ENCODE data around the gene ZNF593. TPM values are rescaled to one million over a fixed set of nuclear protein-coding genes. Genes with fewer than 3 reads are reported as not detected.
A peak's percentile ranks its signal among the peaks of the same experiment; 100 is the strongest.

The ZNF593 gene
- total and polyA plus RNA-seq, 9 of the 15 experiments (the other 6 are each of a cell fraction or from before 2014, with no cell fraction given): 9.8 to 334 (median 48.2) TPM

- TF ChIP-seq TAF7 (tag; IDR thresholded peaks at IDR 0.05) (no peak), SP2 (IDR thresholded peaks at IDR 0.05; ENCODE audit: extremely low read depth, low read depth, low read length, poor library complexity, severe bottlenecking) (no peak), ZNF134 (CRISPR knock-in tag; conservative IDR thresholded peaks at IDR 0.05) (no peak), PATZ1 (CRISPR knock-in tag; IDR thresholded peaks at IDR 0.05; ENCODE audit: borderline replicate concordance) (peak; percentile 59), HIVEP1 (CRISPR knock-in tag; IDR thresholded peaks at IDR 0.05) (peak; percentile 74; the same call in 1 of the 2 replicates), ZNF79 (CRISPR knock-in tag; IDR thresholded peaks at IDR 0.05; ENCODE audit: low read depth) (peak; percentile 78), CREB5 (CRISPR knock-in tag; IDR thresholded peaks at IDR 0.05) (0 out of 2 replicates have a peak, but pooled peaks have one; percentile 45), ZNF707 (CRISPR knock-in tag; conservative IDR thresholded peaks at IDR 0.05) (0 out of 2 replicates have a peak, but pooled peaks have one; percentile 14), GTF2A2 (tag; IDR thresholded peaks at IDR 0.05) (peak; percentile 74), ZNF175 (CRISPR knock-in tag; IDR thresholded peaks at IDR 0.05; ENCODE audit: low read depth) (peak; percentile 93), BRD4 (IDR thresholded peaks at IDR 0.05) (peak; percentile 11; the same call in 1 of the 2 replicates), ZBTB9 (CRISPR knock-in tag; IDR thresholded peaks at IDR 0.05) (peak; percentile 65; the same call in 1 of the 2 replicates), ELF1 (tag; IDR thresholded peaks at IDR 0.05) (no peak), ATF4 (CRISPR knock-in tag; IDR thresholded peaks at IDR 0.05) (peak; percentile 72), NFATC3 (IDR thresholded peaks at IDR 0.05) (peak; percentile 65; the same call in 1 of the 2 replicates)
- TF ChIP-seq, protein P1, sequence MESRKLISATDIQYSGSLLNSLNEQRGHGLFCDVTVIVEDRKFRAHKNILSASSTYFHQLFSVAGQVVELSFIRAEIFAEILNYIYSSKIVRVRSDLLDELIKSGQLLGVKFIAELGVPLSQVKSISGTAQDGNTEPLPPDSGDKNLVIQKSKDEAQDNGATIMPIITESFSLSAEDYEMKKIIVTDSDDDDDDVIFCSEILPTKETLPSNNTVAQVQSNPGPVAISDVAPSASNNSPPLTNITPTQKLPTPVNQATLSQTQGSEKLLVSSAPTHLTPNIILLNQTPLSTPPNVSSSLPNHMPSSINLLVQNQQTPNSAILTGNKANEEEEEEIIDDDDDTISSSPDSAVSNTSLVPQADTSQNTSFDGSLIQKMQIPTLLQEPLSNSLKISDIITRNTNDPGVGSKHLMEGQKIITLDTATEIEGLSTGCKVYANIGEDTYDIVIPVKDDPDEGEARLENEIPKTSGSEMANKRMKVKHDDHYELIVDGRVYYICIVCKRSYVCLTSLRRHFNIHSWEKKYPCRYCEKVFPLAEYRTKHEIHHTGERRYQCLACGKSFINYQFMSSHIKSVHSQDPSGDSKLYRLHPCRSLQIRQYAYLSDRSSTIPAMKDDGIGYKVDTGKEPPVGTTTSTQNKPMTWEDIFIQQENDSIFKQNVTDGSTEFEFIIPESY (CRISPR knock-in tag; IDR thresholded peaks at IDR 0.05): no peak
- TF ChIP-seq, protein P2, sequence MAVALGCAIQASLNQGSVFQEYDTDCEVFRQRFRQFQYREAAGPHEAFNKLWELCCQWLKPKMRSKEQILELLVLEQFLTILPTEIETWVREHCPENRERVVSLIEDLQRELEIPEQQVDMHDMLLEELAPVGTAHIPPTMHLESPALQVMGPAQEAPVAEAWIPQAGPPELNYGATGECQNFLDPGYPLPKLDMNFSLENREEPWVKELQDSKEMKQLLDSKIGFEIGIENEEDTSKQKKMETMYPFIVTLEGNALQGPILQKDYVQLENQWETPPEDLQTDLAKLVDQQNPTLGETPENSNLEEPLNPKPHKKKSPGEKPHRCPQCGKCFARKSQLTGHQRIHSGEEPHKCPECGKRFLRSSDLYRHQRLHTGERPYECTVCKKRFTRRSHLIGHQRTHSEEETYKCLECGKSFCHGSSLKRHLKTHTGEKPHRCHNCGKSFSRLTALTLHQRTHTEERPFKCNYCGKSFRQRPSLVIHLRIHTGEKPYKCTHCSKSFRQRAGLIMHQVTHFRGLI (CRISPR knock-in tag; IDR thresholded peaks at IDR 0.05): 0 out of 2 replicates have a peak, but pooled peaks have one; percentile 27
Observed at GRCh38 chr1:26124418-26125331, 45.0 kb upstream of the ZNF593 start (continued).
